HL-60 (cell line): ENCODE data around the gene EPHA2.

Experiments used
- POLR2AphosphoS5 ChIP-seq: IDR thresholded peaks from 2 replicates; pipeline ENCODE4 v1.6.1; 2012; ENCODE audit warnings: low read depth
- REST ChIP-seq: IDR thresholded peaks from 2 replicates; pipeline ENCODE4 v1.6.1; 2012; ENCODE audit warnings: low read depth; ENCODE audit not compliant: insufficient replicate concordance
- TF ChIP-seq, protein P1 (sequence below): IDR thresholded peaks from one replicate; pipeline ENCODE4 v1.5.1; 2011; ENCODE audit warnings: low read length, control low read depth, inconsistent platforms; ENCODE audit not compliant: insufficient read depth

- TF ChIP-seq, protein P1, sequence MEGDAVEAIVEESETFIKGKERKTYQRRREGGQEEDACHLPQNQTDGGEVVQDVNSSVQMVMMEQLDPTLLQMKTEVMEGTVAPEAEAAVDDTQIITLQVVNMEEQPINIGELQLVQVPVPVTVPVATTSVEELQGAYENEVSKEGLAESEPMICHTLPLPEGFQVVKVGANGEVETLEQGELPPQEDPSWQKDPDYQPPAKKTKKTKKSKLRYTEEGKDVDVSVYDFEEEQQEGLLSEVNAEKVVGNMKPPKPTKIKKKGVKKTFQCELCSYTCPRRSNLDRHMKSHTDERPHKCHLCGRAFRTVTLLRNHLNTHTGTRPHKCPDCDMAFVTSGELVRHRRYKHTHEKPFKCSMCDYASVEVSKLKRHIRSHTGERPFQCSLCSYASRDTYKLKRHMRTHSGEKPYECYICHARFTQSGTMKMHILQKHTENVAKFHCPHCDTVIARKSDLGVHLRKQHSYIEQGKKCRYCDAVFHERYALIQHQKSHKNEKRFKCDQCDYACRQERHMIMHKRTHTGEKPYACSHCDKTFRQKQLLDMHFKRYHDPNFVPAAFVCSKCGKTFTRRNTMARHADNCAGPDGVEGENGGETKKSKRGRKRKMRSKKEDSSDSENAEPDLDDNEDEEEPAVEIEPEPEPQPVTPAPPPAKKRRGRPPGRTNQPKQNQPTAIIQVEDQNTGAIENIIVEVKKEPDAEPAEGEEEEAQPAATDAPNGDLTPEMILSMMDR: no peak
- TF ChIP-seq REST (no peak), POLR2AphosphoS5 (no peak)
Observed at GRCh38 chr1:16151196-16151994, 4.5 kb downstream of the EPHA2 start.
